ENCODE measurements around the gene TRNP1.
A peak's percentile ranks its signal among the peaks of the same experiment; 100 is the strongest.

The TRNP1 gene

DNA sequence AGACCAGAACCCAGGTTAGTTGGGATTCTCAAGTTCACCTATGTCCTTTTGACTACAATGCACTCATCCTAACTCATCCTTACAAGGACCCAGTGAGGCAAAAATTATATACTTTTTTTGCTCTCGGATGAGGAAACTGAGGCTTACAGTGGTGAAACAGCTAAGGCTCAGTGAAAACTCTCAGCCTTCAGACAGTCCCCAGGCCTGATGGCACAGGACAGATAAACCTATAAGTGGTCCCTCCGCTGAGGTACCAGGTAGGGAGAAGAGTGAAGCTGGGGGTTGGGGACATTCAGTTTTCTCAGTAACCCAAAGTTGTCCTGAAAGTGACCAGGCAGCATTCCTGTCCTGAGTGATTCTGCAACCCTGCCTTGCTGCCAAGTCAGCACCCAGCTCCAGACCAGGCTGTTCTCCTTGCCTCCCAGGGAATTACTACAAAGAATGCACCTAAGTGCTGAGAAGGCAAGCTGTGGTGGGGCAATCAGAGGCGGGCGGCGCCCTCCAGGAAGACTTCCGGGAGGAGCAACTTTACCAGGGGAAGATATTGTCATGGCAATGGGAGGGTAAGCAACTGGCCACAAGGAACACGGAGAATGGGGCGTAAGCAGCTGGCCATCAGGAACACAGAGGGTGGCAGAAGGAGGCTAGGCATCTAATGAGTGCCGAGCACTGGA, 14.6 kb downstream of the TRNP1 start:
- H3K27me3 ChIP-seq (ENCODE audit: control insufficient read depth, insufficient read depth, low read length): no peaks in the 10 kb centered on the region
- no peaks in the 10 kb centered on the region for H3K36me3 ChIP-seq (ENCODE audit: control insufficient read depth, insufficient read depth, low read length)
- H3K4me3 ChIP-seq (ENCODE audit: low read length): no peak overlapping the region
- peaks cover 49% of the 10 kb centered on the region for H3K4me1 ChIP-seq (ENCODE audit: control insufficient read depth, insufficient read depth, low read length)
- peak overlapping the region; percentile 73 for H3K27ac ChIP-seq (ENCODE audit: low read depth, low read length)
- peak overlapping the region; percentile 52 for H3K9ac ChIP-seq (ENCODE audit: low read length)

DNA sequence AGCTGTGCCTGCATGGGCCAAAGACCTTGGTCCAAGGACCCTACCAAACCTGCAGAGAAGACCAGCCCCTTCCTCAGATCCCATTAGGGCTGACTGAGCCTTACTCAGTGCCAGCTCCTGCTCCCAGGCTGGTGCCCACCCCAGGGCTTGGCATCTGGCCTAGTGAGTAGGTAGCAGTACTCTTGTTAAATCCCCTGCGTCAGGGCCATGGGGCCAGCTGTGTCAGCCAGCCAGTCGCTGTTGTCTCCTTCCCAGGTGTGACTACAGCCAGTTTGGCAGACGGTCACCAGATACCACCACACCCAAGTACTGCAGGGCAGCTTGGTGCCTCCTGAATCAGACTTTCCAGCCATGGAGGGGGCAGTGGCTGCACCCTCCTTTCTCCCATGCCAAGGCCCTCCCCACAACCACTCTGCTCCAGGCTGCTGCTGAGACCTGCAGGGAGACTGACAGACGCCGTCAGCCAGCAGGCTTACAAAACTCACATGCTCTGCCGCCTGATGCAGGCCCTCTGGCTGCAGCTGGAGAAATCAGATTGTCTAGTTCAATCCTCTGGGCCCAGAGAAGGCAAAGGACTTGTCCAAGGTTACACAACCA, 16.2 kb downstream of the TRNP1 start:
- no peaks in the 10 kb centered on the region for H3K36me3 ChIP-seq (ENCODE audit: control insufficient read depth, insufficient read depth, low read length)
- peak overlapping the region; percentile 92 for H3K27ac ChIP-seq (ENCODE audit: low read depth, low read length)
- H3K9ac ChIP-seq (ENCODE audit: low read length): no peak overlapping the region
- H3K27me3 ChIP-seq (ENCODE audit: control insufficient read depth, insufficient read depth, low read length): no peaks in the 10 kb centered on the region
- H3K4me1 ChIP-seq (ENCODE audit: control insufficient read depth, insufficient read depth, low read length): peaks cover 39% of the 10 kb centered on the region
- H3K4me3 ChIP-seq (ENCODE audit: low read length): peak overlapping the region; percentile 57

DNA sequence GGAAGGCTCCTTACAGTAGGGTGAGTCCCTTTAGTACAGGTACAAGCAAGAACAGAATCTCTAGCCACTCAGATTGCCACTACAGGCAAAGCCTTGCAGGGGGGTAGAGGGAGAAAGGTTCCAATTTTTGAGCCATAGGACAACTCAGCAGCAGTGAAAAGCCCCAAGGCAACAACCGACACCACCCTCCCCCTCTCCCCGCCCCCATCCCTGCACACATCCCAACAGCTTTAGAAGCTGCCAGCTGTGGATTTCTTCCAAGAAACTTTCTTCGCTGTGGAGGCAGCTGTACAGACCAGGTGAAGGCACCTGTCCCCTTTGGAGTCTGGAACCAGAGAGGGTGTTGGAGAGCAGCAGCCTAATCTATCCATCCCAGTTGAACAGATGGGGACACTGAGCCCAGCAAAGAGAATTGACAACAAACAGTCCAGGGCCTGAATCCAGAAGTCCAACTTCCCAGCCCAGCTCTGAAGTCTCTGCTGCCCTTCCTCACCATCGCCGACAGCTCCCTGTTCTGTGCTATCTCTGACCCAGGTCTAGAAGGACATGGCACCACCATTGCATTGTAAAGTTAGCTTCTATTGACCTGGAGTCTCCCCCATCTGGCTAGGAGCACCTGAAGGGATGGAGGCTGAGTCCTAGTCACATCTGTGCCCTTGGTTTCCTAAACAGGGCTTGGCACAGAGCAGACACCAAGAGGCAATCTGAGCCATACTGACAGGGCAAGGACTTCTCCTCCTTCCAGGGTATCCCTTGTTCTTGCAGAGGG, 16.9 kb downstream of the TRNP1 start:
- Histone ChIP-seq H3K27me3 (ENCODE audit: control insufficient read depth, insufficient read depth, low read length) (no peaks in the 10 kb centered on the region), H3K4me1 (ENCODE audit: control insufficient read depth, insufficient read depth, low read length) (peaks cover 32% of the 10 kb centered on the region), H3K27ac (ENCODE audit: low read depth, low read length) (peak overlapping the region; percentile 92), H3K9ac (ENCODE audit: low read length) (peak overlapping the region; percentile 43), H3K36me3 (ENCODE audit: control insufficient read depth, insufficient read depth, low read length) (no peaks in the 10 kb centered on the region), H3K4me3 (ENCODE audit: low read length) (peak overlapping the region; percentile 65)

DNA sequence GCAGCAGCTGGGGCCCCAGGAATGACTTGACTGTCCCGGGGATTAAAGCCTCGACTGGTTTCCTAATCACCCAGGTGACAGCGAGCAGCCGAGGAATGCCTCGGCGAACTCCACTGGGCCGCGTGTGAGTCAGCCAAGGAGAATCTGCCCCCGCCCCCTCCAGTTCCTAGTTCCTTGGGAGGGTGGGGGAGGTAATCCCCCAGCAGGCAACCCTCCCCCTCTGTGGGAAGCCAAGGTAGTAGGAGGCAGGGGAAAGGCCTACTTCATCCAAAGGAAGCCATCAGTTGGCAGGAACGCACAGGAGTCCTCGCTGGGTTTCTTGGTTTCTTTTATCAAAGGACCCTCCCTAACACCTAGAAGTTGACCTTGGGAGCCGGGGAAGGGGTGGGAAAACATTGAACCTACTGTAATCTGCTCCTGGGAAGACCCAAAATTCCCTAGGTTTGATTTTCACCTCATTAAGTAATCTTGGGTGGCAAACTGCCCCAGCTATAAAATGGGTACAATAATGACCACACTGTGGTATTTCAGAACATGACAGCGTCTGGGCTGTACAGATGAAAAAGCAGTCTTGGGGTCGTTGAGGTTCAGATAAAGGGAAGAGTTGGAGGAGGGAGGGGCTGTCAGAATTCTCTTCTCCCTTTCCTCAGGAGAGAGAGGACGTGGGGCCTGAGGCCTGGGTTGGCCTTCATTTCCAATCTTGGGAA, 17.7 kb downstream of the TRNP1 start:
- Histone ChIP-seq H3K4me3 (ENCODE audit: low read length) (peak overlapping the region; percentile 65), H3K4me1 (ENCODE audit: control insufficient read depth, insufficient read depth, low read length) (peaks cover 29% of the 10 kb centered on the region), H3K9ac (ENCODE audit: low read length) (no peak overlapping the region), H3K27ac (ENCODE audit: low read depth, low read length) (peak overlapping the region; percentile 92), H3K36me3 (ENCODE audit: control insufficient read depth, insufficient read depth, low read length) (no peaks in the 10 kb centered on the region), H3K27me3 (ENCODE audit: control insufficient read depth, insufficient read depth, low read length) (no peaks in the 10 kb centered on the region)

DNA sequence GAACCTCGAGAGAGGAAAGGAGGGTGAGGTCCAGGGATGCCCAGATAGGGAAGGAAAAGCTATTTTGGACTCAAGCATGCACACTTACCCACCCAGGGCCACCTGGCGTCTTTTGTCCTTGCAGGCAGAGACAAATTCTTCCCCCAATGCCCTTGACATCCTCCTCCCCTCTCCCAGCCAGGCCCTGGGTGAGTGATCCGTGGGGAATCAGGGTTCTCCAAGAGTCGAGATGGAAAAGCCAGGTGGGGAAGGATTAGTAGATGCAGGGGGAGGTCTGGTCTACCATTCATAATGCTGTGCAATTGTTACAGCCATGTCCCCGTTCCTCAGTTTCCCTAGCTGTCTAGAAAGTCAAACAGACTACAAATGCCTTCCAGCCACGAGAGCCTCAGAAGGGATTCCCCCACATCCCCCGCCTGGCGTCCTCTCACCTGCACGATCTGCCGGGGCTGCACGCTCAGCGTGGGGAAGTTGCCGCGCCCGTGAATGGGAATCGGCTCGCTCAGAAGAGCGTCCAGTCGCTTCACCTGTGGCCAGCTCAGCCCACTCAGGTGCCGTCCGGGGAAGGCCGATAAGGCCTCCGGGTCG, 18.6 kb downstream of the TRNP1 start:
- H3K9ac ChIP-seq (ENCODE audit: low read length): peak overlapping the region; percentile 7
- H3K4me1 ChIP-seq (ENCODE audit: control insufficient read depth, insufficient read depth, low read length): peaks cover 26% of the 10 kb centered on the region
- peak overlapping the region; percentile 65 for H3K4me3 ChIP-seq (ENCODE audit: low read length)
- no peaks in the 10 kb centered on the region for H3K27me3 ChIP-seq (ENCODE audit: control insufficient read depth, insufficient read depth, low read length)
- peak overlapping the region; percentile 92 for H3K27ac ChIP-seq (ENCODE audit: low read depth, low read length)
- H3K36me3 ChIP-seq (ENCODE audit: control insufficient read depth, insufficient read depth, low read length): no peaks in the 10 kb centered on the region

DNA sequence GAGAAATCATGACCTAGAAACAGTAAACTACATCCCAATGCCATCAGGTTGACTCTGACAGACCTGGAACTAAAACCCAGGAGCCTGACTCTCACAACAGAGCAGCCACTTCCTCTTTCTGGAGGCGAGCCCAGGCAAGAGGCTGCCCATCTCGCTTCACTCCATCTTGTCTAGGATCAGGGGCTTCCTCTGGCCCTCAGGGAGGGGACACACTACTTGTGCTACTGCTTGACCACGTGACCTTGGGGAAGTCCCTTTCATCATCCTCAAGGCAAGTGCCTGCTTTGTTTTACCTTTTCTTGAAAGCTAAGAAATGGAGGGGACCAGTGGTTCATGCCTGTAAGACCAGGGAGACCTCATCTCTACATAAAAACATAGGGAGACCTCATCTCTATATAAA, 21.8 kb downstream of the TRNP1 start:
- Histone ChIP-seq H3K36me3 (ENCODE audit: control insufficient read depth, insufficient read depth, low read length) (no peaks in the 10 kb centered on the region), H3K27me3 (ENCODE audit: control insufficient read depth, insufficient read depth, low read length) (no peaks in the 10 kb centered on the region), H3K9ac (ENCODE audit: low read length) (no peak overlapping the region), H3K27ac (ENCODE audit: low read depth, low read length) (no peak overlapping the region), H3K4me3 (ENCODE audit: low read length) (no peak overlapping the region), H3K4me1 (ENCODE audit: control insufficient read depth, insufficient read depth, low read length) (peaks cover 7% of the 10 kb centered on the region)

DNA sequence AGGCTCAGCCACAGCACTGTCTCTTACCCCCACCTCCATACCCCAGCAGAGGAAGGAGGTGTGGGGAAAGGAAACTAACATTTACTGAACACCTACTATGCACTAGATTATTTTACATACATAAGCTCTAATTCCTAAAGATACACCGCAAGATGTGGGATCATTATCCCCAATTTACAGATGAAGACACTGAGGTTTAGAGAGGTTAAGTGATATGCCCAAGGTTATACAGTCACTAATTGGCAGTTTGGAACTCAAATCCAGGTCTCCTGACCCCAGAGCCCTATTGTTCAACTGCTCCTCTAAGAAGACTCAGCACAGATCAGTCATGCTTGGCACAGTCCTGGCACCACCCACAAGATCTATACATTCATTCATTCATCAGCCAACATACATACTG, 22.9 kb downstream of the TRNP1 start:
- Histone ChIP-seq H3K27me3 (ENCODE audit: control insufficient read depth, insufficient read depth, low read length) (no peaks in the 10 kb centered on the region), H3K36me3 (ENCODE audit: control insufficient read depth, insufficient read depth, low read length) (no peaks in the 10 kb centered on the region), H3K9ac (ENCODE audit: low read length) (no peak overlapping the region), H3K27ac (ENCODE audit: low read depth, low read length) (no peak overlapping the region), H3K4me3 (ENCODE audit: low read length) (no peak overlapping the region), H3K4me1 (ENCODE audit: control insufficient read depth, insufficient read depth, low read length) (peaks cover under 1% of the 10 kb centered on the region)

DNA sequence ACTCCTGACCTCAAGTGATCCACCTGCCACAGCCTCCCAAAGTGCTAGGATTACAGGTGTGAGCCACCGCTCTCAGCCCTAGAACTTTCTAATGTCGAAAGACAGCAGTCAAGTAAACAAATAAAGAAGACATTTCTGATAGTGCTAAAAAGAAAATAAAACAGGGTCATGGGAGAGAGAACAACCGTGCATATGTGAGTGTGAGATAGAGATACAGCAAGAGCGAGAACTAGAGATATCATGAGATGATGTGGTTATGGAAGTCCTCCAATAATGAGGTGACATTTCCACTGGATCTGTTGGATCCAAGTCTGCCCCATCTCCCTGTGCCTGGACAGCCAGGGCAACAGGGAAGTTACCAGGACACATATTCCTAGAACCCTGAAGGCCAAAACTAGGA, 23.7 kb downstream of the TRNP1 start:
- Histone ChIP-seq H3K4me3 (ENCODE audit: low read length) (no peak overlapping the region), H3K27ac (ENCODE audit: low read depth, low read length) (no peak overlapping the region), H3K36me3 (ENCODE audit: control insufficient read depth, insufficient read depth, low read length) (no peaks in the 10 kb centered on the region), H3K4me1 (ENCODE audit: control insufficient read depth, insufficient read depth, low read length) (no peaks in the 10 kb centered on the region), H3K9ac (ENCODE audit: low read length) (no peak overlapping the region), H3K27me3 (ENCODE audit: control insufficient read depth, insufficient read depth, low read length) (no peaks in the 10 kb centered on the region)

DNA sequence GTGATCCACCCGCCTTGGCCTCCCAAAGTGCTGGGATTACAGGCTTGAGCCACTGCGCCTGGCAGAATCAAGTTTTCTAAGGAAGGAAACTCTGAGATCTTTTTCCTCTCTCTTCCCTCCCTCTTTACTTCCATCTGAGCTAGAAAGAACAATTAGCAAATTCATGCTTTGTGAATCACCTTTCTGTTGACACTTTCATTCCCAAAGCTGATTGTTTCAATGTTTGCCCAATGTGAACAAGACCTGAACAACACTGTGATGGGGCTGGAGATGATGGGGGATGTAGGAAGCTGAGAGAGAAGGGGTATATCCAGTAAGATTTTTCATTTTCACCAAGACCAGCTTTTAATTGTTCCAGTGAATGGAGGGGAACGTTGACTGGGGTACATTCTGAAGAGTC, 24.8 kb downstream of the TRNP1 start:
- Histone ChIP-seq H3K4me1 (ENCODE audit: control insufficient read depth, insufficient read depth, low read length) (no peaks in the 10 kb centered on the region), H3K27me3 (ENCODE audit: control insufficient read depth, insufficient read depth, low read length) (no peaks in the 10 kb centered on the region), H3K27ac (ENCODE audit: low read depth, low read length) (no peak overlapping the region), H3K4me3 (ENCODE audit: low read length) (no peak overlapping the region), H3K36me3 (ENCODE audit: control insufficient read depth, insufficient read depth, low read length) (no peaks in the 10 kb centered on the region), H3K9ac (ENCODE audit: low read length) (no peak overlapping the region)

DNA sequence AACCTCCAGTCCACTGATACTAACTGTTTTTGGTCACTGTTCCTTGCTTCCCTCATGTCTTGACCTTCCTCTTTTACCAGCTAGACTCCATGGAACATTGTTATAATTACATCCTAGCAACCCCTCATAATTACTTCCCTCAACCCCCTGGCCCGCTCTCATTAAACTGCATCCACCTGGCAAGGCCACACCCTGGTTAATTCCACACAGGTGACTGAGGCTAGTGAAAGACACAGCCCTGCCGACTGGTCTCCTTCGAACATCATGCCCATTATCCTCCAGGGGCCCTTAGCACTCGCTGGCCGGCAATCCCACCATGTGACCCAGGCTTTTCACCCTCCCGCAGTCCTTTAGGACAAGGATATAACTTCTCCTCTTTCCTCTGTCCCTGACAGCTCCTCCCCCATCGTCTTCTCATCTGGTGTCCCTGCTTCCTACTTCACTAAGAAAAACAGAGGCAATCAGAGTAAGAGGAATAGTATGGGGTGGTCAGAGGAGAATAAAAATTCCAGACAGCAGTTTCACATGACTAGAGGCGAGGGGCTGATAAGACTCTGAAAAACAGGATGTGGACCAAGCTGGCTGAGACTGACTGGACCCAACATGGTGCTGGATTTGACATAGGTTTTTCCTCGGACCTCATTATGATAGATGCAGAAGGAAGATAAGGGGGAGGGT, 28.0 kb downstream of the TRNP1 start:
- H3K27ac ChIP-seq (ENCODE audit: low read depth, low read length): no peak overlapping the region
- no peaks in the 10 kb centered on the region for H3K36me3 ChIP-seq (ENCODE audit: control insufficient read depth, insufficient read depth, low read length)

DNA sequence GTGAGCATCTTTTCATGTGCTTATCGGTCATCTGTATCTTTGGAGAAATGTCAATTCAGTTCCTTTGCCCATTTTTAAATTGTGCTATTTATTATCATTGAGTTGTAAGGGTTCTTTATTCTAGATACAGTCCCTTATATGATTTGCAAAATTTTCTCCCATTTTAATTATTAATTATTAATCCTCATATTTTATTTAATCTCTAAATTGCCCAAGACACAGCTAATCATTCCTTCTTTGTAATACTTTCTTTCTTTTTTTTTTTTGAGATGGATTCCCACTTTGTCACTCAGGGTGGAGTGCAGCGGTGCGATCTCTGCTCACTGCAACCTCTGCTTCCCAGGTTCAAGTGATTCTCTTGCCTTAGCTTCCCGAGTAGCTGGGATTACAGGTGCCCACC, 32.2 kb downstream of the TRNP1 start:
- Histone ChIP-seq H3K27ac (ENCODE audit: low read depth, low read length) (no peak overlapping the region), H3K9ac (ENCODE audit: low read length) (no peak overlapping the region)

More for the DNA sequence above, 28.0 kb downstream of the TRNP1 start:
- H3K9ac ChIP-seq (ENCODE audit: low read length): no peak overlapping the region
- H3K27me3 ChIP-seq (ENCODE audit: control insufficient read depth, insufficient read depth, low read length): no peaks in the 10 kb centered on the region
- no peak overlapping the region for H3K4me3 ChIP-seq (ENCODE audit: low read length)
- H3K4me1 ChIP-seq (ENCODE audit: control insufficient read depth, insufficient read depth, low read length): no peaks in the 10 kb centered on the region

More for the DNA sequence above, 32.2 kb downstream of the TRNP1 start:
- Histone ChIP-seq H3K4me1 (ENCODE audit: control insufficient read depth, insufficient read depth, low read length) (no peaks in the 10 kb centered on the region), H3K27me3 (ENCODE audit: control insufficient read depth, insufficient read depth, low read length) (no peaks in the 10 kb centered on the region), H3K4me3 (ENCODE audit: low read length) (no peak overlapping the region), H3K36me3 (ENCODE audit: control insufficient read depth, insufficient read depth, low read length) (no peaks in the 10 kb centered on the region)

All from rectal smooth muscle tissue (tissue), 1 donor.